GM19468 (cell line): Measurements from ENCODE around the gene JAKMIP2.
"Not testable (repeated sequence)": the region's sequence is repeated elsewhere in the genome, so short reads cannot be mapped to it uniquely, and the experiment has no call there.

ENCODE experiments used
- ATAC-seq: cut with Tn5 transposase; IDR thresholded peaks from one replicate; pipeline ENCODE4 v1.9.1; 2021; ENCODE audit warnings: mild to moderate bottlenecking, moderate library complexity, moderate number of reproducible peaks; ENCODE audit not compliant: unreplicated experiment; ENCODE audit errors: extremely low read depth

The JAKMIP2 gene

DNA sequence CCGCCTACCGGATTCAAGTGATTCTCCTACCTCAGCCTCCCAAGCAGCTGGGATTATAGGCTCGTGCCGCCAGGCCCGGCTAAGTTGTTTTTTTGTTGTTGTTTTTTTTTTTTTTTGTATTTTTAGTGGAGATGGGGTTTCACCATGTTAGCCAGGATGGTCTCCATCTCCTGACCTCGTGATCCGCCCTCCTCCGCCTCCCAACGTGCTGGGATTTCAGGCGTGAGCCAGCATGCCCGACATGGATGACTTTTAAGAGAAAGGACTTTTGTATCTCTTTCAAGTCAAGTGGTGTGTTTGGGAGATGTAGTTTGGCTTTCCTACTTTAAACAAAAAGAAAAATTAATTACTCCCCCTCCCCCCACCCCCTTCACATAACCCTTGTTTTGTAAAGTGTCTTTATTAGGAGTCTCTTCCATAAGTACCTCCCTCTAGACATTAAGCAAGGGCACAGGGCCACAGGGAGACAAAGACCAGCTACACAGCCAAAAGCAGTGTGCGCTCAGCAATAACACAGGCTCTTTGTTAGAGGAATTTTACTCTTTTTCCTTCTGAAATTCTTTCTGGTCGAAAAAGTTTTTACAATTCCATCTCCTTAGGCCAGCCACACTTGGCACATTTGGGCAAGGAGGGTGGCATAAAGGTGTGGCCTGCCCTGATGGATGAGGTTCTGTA, 31.2 kb downstream of the JAKMIP2 start:
- no peak for ATAC-seq

DNA sequence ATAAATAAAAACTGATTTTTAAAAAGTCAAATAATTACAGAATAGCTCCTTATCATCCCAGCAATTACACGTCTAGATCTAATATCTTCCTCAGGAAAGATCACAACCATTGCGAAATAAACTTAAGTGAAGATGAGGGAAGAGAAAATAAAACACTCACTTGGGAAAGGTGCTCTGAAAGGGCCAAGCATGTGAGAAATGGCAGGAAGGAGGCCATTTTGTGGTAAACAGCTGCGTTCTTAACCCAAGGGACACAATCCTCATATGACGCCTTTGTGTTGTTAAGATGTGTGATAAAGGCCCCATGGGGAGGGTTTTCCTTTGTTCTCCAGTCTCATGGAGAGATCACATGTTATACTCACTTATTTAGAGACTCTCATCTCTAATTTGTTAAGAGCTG, 32.5 kb downstream of the JAKMIP2 start:
- no peak for ATAC-seq

DNA sequence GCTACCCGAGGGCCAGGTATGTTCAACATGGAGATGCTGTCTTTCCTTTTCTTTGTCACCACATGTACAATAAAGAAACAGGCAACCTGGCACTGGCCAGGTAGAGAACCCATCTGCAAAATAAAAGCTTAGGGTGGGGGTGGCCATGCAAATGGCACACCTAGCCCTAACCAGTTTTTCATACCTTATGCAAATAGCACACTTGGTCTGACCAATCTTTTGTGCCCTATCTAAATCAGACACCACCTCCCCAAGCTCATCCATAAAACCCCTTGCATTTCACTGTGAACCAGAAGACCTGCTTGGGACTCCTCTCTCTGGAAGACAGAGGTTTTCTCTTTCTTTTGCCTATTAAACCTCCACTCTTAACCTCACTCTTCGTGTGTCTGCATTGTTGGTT, 33.9 kb downstream of the JAKMIP2 start:
- no peak for ATAC-seq

DNA sequence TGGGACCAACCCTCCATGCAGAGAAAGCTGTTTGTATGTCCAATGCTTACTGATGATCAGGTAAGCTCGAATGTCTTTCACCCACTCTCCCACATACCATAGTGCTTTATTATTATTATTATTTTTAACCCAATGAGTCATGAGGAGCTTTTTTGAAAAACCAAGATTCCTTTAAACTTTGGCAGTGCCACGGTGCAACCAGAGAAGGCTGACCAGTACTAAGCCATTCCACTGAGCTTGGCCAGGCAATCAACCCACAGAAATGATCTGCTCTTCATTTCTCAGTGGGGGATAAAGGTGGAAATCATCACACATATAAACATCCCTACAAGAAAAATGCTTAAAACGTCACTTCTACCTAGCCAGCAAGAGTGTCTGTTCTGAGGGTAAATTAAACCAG, 35.5 kb downstream of the JAKMIP2 start:
- ATAC-seq, result no peak

DNA sequence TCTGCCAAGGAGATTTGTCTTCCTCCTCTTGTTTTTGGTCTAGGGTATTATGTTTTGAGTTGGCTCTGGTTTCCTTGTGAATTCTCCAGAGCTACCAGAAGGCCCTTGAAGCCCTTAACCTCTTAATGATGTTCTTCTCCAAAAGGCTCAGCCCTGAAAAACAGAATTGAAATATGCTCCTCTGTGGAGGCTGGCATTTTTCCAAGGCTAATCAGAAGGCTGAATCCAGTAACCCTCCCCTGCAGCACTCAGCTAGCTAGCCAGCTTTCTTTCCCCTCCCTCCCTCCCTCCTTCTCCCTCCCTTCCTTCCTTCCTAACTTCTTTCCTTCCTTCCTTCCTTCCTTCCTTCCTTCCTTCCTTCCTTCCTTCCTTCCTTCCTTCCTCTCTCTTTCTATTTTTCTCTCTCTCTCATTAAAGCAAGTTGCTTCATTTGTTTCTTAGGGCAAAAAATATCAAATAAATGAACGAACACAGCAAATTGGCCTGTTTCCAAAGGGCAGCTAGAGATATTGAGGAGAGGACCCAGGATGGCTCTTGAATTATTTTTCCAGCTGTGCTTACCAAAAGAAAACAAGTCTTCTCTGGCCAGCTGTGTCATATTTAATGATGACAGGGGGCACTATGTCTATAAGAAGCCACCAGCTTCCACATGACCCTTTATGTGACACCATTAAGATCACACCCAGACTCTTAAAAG, 38.7 kb downstream of the JAKMIP2 start:
- ATAC-seq, result no peak

DNA sequence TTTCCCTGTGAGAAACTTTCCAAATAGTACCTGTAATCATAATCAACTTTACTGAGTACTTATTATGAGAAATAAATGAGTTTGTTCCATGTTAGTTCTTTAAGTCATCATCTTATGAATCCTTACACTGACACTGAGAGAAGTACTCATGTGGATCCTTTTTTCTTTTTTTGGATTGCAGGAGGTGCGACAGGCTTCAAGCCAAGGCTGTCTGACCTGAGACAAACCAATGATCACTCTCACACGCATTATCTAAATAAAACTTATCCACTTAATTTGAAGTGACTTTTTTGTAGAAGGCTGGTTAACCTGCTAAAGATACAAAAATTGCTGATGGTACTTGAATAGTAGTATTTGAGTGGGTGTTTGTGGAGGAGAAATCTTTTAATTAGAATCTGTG, 39.5 kb downstream of the JAKMIP2 start:
- no peak for ATAC-seq

DNA sequence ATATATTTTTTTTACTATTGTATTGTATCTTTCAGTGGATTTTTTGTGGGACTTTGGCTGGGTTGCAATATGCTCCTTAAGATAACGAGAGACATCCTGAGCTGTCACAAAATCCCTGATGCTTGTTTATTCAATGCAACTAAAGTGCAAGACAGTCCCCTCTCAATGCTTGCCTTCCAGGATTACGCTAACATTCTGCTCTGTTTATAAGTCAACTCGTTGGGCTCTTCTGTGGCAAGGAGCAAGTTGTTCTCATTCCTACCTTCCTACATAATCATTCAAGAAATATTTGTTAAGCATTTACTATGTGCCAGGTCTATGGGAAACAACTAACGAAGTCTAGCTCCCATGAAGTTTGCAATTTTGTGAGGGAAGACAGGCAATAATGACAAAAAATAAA, 40.4 kb downstream of the JAKMIP2 start:
- ATAC-seq, result no peak

DNA sequence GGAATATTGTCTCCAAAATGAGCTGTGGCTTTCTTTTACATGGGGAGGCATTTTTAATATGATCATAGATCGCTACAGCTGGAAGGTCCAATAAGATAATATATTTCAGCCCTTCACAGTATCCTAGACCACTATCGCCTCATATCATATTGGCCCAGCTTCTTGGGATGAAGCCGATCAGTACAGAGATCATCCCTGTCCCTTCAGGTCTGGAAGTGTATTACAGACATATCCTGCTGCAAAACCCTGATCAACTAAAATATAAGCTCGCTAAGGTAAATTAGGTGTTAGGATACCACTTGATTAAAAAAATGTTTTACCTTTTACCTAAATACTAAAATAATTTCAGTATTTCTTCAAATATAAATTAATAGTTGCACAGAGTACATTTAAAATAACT, 41.7 kb downstream of the JAKMIP2 start:
- ATAC-seq, result no peak

DNA sequence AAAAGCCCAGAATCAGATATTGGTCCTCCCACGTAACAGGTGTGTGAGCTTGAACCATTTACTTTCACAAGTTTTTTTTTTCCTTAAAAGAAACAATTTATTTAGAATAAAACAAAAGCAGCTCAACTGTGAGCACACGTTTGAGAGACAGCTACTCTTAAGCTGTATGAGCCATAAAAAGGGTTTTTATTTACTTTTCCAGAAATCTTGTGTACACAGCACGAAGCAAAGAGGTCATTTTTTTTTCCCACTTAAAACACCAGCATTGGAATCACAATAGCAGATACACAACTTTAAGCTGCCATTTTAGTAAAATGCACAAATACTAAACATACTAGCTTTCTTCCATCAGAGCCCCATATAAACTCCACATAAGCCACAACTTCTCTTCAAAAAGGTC, 44.6 kb downstream of the JAKMIP2 start:
- ATAC-seq, result no peak

DNA sequence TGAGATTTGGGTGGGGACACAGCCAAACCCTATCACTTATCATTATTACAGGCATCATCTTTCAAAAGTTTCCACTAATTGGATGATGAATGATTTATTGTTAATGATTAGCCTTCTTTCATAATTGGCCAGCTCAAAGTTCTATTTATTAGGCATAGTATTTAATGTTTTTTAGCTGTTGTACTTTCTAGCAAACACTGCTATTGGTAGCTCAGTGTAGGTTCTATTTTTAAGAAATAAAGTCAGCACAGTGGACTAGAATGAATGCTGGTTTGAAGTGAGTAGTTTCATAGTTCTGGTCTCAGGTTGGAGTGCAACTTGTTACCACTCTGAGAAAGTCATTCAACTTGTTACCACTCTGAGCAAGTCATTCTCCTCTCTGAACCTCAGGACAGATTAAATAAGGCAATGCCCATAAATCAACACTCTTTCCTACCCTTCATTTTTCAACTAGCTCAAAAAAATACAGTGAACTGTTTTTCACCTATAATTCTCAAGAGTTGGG, 46.9 kb downstream of the JAKMIP2 start:
- ATAC-seq, result no peak

DNA sequence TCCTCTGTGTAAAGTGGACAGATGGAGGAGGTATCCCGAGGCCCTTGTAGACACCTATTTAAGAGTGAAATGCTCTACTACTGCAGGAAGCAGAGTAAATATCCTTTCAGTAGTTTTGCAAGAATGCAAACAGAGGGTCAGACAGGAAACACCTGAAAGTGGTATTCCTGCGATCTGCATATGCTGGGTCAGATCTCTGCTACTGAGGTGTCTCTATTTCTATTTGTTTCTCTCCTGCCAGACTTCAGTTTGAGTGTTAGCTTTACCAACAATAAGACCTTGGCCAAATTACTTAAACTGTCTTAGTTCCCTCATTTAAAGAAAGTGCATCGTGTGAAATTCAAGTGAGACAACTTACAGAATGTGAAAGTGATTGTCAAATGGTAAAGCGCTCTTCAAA, 47.6 kb downstream of the JAKMIP2 start:
- no peak for ATAC-seq

DNA sequence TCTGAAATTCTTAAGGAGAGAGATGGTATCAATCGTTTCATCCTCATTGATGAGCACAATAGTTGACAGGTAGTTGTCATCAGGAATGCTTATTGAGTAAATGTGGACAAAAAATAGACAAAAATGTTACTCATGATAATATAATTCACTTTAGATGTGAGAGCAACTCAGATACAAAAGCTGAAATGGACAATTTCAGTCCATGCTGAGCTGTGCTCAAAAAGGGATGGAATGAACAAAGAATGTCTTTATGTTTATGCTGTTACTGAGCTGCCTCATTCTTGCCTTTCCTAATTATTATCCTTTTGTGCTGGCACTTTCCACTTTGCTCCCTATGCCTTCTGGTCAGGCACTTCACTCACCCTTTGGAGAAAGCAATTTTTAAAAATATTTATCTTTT, 49.5 kb downstream of the JAKMIP2 start:
- ATAC-seq, result no peak

DNA sequence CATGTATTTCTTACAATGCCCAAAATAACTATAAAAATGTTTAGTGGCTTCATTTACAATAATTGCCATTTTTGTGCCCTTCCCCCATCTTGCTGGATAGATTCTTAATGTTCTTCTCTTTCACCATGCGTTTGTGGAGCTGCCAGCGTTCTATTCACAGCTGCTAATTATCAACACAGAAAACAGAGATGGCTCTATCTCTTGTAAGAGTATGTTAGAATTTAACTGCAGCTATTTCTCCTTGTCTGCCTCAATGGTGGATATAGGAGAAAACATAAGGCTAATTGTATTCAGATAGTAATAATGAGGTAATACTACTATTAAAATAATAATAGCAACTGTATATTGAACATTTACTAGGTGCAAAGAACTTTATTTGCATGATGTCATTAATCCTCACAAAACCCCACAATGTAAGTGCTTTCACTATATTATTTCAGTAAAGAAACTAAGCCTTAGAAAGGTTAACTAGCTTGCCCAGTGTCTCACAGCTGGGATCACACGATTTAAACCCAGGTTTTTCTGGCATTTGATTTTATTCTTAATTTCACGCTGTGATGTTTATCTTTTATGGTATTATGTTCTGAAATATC, 50.1 kb downstream of the JAKMIP2 start:
- no peak for ATAC-seq

DNA sequence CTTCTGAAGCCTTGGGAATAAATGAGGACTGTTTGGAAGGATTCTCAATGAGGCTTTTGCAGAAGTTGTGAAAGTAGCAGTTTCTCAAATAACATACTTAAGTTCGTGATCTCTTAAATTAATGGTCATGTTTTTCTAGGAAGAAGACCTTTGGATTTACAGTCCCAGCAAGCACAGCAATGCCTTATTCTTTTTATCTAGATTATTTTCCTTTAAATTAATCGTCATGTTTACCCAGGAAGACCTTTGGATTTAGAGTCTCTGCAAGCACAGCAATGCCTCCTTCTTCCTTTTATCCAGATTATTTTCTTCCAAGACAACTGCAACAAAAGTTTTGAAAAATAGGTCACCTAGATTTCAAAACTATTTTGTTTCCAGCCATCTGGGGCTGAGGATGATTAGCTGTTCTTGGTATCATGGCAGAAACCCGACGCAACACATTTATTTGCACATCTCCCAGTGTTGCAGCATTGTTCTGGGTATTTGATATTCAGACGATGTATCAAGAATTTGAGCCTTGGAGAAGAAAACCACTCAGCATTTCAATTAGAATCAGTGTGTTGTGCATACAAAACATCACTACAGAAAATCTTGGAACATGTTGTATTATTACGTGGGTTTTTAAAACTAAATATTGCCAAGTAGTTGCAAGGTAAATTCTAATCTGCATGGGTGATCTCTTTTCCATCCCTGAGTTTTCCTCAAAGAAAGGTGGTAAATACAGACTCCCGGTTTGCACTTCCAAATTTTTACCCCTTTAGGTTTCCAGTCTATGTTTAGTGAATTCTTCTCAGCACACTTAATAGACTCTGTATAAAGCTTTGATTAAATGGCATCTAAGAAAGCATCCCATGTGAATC, 50.9 kb downstream of the JAKMIP2 start:
- no peak for ATAC-seq

DNA sequence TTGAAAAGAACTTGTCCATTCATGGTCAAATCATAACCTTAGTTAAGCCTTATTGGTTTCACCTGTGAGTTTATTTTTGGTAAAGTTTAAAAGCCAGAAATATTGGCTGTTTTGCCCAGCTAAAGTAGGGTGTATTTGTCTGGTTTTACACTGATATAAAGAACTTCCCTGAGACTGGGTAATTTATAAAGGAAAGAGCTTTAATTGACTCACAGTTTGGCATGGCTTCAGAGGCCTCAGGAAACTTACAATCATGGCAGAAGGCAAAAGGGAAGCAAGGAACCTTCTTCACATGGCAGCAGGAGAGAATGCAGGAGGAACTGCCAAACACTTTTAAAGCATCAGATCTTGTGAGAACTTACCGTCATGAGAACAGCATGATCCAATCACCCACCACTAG, 55.3 kb downstream of the JAKMIP2 start:
- ATAC-seq, result no peak

DNA sequence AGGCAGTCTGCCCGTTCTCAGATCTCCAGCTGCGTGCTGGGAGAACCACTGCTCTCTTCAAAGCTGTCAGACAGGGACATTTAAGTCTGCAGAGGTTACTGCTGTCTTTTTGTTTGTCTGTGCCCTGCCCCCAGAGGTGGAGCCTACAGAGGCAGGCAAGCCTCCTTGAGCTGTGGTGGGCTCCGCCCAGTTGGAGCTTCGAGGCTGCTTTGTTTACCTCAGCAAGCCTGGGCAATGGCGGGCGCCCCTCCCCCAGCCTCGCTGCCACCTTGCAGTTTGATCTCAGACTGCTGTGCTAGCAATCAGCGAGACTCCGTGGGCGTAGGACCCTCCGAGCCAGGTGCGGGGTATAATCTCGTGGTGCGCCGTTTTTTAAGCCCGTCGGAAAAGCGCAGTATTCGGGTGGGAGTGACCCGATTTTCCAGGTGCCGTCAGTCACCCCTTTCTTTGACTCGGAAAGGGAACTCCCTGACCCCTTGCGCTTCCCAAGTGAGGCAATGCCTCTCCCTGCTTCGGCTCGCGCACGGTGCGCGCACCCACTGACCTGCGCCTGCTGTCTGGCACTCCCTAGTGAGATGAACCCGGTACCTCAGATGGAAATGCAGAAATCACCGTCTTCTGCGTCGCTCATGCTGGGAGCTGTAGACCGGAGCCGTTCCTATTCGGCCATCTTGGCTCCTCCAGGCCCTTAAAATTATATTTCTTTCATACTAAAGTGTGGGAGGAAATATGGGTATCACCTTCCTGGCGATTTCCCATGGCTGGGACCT, 61.2 kb downstream of the JAKMIP2 start:
- ATAC-seq, result not testable (repeated sequence)

DNA sequence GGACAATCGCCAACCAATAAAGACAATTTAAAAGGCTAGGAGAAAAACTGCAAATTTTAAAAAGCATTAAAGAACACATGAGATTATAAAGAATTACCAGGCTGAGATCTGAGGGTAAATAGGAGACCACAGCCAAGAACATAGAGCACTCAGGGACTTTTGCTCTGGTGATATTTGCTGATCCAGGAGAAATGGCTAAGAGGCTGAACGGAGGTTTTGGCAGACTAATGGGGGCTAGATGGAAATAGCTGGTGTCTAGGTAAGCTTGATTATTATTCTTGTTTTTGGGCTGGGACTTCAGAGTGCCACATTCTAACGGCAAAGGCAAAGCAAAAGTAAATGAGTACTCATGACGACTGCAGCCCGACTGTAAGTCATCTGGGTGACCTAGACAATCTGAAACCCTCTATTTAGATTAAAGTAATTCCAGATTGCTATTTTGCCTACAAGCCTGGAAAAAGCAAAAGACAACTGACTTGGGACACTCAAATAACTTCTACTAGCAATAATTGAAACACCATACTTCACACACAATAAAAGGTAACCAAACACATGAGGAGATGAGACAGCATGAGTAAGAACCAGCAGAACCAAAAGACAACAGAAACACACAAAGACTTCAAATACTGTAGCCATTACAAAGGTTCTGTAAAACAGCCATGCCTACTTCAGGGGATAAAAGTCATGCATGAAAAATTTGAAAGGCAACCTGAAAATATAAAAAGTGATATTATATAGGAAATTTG, 68.8 kb downstream of the JAKMIP2 start:
- ATAC-seq, result no peak

DNA sequence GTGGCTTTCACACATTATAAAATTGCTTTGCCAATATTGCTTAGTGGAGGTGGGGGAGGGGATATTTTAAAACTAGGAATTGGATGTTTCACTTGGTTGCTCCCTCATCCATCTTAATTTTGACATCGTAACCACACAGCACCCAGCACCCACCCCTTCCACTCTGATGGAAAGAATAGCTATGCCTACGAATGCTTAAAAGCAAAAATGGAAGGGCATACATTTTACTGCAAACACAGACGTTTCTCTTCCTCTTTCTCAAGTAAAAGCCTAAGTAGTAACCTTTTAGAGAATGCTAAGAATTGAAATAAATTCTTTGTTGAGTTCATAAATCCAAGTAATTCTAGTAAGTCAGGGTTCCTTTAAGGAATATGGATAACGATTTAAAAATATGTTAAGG, 69.9 kb downstream of the JAKMIP2 start:
- no peak for ATAC-seq

DNA sequence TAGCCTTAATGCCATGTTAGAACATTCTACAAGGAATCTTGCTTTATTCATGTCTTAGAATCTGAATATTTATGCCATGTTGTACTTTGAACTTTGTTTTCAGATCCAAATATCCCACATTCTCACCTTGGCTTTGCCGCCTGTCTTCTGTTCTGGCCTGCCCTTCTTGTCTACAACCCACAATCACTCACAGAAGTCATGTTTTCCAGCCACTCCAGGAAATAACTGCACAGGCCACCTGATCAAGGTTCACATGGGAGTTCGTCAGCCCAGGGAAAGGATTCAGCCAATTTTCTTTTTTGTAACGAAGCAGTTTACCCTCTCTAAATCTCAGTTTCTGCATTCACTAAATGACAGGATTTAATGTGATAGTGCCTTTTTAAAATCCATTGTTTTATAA, 70.5 kb downstream of the JAKMIP2 start:
- ATAC-seq, result no peak
